AG08395 (cell line): Measurements from ENCODE around the gene ATRIP.

ENCODE experiments used
- DNase-seq: peaks from one replicate; pipeline ENCODE4 v3.0.0; 2012; ENCODE audit warnings: mixed read lengths, low spot score

ATRIP gene

DNA sequence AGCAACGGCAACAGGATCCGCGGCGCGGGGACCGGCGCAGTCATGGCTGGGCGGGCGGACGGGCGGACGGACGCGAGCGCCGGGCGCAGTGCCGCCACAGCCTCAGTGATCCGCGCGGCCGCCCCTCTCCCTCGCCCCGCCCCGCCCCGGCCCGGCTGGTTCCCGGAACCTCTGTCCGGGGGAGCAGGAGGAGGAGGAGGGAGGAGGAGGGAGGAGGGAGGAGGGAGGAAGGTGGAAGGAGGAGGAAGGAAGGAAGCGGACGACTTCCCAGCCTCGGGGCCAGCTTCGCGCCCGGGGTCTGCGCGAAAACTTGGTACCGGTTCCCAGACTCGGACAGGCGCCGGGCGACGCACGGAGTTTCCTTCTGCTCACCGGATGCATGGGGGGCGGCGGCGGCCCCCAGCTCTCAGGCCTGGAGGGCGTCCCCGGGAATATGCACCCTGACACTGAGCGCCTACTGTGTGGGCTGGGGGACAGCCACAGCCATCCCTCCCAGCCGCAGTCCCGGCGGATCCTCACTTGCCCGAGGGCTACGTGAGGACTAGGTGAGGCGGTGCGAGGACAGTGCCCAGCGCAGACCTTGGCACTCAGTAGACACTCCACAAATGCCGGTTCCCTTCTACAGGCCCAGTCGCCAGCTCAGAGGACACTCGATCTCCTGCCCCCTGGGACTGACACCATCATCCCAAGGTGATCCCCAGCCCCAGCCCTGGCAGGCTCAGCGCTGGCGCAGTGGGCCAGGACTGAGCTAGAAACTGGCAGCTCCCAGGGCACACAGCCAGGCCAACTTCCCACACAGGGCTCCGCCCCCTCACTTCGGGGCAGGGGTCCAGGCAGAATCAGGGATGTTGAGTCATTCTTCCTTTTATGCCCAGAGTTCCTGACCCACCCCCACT lies 57.8 kb downstream of the ATRIP start, which contains the start of gene SHISA5:
Gene SHISA5 (minus strand): TSS at position 124 of the 896 bp plus-strand sequence. CDS start 80 bp downstream, at position 44.
- peak; percentile 76 for DNase-seq

GRCh38 chr3:48505146-48505545 lies 58.6 kb downstream of the ATRIP start:
- DNase-seq = peak; percentile 3

- no peak for DNase-seq
Measured at GRCh38 chr3:48505968-48506504, 59.5 kb downstream of the ATRIP start.

DNA sequence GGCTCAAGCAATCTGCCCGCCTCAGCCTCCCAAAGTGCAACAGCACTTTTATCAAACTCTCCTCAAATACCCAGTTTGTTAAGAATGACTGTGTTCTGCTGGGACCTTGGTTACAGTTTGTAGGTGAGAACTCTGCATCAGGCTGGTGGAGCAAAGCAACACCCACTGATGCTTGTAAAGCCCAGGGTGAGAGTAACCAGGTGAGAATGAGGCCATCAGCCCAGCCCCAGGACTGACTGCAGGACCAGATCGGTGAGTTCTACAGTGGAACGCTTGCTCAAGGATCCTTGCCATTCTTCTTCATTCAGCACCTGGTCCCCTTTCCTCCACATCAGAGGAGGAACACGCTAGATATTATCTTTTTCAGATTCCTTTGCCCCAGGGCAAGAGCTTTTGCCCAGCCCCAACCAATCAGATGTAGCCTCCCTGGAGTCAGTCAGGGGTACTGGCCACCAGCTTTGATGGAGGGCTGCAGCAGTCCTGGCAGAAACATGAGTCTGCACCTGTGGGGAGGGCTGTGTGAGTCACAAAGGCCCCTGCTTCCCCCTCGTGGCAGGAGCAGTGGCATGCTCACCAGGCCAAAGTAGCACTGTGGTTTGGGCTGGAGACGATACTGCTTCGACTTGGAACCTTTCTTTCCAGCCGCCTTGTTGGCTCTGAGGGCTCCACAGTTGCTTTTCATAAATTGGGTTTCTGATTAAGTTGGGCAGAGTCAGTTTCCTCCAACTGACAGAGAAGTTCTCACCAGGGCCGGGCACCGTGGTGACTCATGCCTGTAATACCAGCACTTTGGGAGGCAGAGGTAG lies 60.9 kb downstream of the ATRIP start:
- DNase-seq = peak; percentile 61

DNA sequence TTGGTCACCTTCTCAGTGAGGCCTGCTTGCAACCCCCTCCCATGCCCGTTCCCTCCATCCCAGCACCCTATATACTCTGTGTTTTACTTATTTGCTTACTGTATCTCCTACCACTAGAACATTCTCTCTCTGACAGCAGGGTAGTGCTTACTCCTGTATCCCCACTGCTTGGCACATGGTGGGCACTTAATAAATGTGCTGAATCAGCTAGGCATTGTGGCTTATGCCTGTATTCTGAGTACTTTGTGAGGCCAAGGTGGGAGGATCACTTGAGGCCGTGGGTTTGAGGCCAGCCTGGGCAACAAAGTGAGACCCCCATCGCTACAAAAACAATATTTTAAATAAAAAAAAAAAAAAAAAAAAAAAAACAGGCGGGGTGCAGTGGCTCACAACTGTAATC lies 65.0 kb downstream of the ATRIP start:
- no peak for DNase-seq

DNA sequence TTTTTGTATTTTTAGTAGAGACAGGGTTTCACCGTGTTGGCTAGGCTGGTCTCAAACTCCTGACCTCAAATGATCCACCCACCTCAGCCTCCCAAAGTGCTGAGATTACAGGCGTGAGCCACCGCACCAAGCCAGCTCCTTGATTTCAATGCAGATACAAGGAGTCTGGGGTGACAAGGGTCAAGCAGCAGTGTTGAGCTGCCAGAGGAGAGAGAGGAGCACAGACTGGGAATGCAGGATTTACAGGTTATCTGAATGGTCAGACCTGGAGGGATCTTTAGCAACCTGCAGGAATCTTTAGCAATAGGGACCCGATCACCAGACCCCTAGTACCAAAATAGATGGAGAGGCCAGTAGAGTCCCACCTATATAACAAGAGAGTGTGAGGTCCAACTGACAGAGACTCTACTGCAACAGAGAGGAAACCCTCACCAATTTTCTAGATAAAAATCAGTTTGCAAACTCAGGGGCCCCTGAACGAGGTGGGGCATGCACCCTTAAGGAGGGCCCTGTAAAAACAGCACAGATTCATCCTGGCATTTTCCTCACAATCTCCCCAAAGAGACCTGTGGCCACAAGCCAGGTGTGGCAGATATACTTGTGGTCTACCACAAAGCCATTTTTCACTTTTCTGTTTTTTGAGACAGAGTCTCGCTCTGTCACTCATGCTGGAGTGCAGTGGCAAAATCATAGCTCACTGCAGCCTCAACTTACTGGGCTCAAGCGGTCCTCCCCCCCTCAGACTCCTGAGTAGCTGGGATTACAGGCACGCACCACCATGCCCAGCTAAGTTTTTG lies 68.1 kb downstream of the ATRIP start:
- DNase-seq = no peak
